A549 (cell line): Measurements from ENCODE around the gene ZEB1. TPM values are rescaled to one million over a fixed set of nuclear protein-coding genes. Genes with fewer than 3 reads are reported as not detected.
"Not testable (repeated sequence)": the region's sequence is repeated elsewhere in the genome, so short reads cannot be mapped to it uniquely, and the experiment has no call there.

Experiments used
- ATAC-seq, 2 experiments: fragments of 200-7000 bp in 1 of 2; fragments of >200 bp in 1 of 2; cut with Nextera tagmentation in 1 of 2; cut with Tn5 transposase in 1 of 2; 3 replicates each; pipeline versions ENCODE4 v1.8.0 to v1.9.1; 2018 to 2020; ENCODE audit warnings: mild to moderate bottlenecking in 1 of 2, moderate library complexity in 1 of 2
- CTCF ChIA-PET: fragments of 300-600 bp; sonication (Branson Sonifier 250); formaldehyde crosslinking; extraction: SDS; loops from one replicate; lab custom pipeline; 2021; ENCODE audit warnings: antibody characterized with exemption, inconsistent platforms; lab: Yijun Ruan, JAX
- POLR2A ChIA-PET: fragments of 350-600 bp; formaldehyde crosslinking; extraction: SDS; loops from one replicate; lab custom pipeline; 2021; ENCODE audit warnings: antibody characterized with exemption, inconsistent platforms; lab: Yijun Ruan, JAX
- DNase-seq, 2 experiments: peaks; one replicate each; pipeline versions ENCODE4 v3.0.0 to v3.0.0-alpha.2; 2011 to 2016; ENCODE audit warnings: low read depth in 1 of 2, low spot score in 1 of 2
- FAIRE-seq: peaks from 2 replicates; lab custom pipeline; 2011; peaks lifted over from hg19 to GRCh38; lab: Jason Lieb, UNC
- H3K27ac ChIP-seq, 2 experiments: fragments of >200 bp; sonication (Bioruptor Twin); formaldehyde crosslinking; 3 replicates each; pipeline ENCODE4 v1.5.1; 2016 to 2017
- H3K4me1 ChIP-seq: fragments of >200 bp; sonication (Bioruptor Twin); formaldehyde crosslinking; 3 replicates; pipeline ENCODE4 v1.6.1; 2016
- H3K4me2 ChIP-seq: fragments of >200 bp; sonication (Bioruptor Twin); formaldehyde crosslinking; 3 replicates; pipeline ENCODE4 v1.6.1; 2016
- H3K4me3 ChIP-seq: fragments of >200 bp; sonication (Bioruptor Twin); formaldehyde crosslinking; 3 replicates; pipeline ENCODE4 v1.5.1; 2016
- H3K9me3 ChIP-seq: fragments of >200 bp; sonication (Bioruptor Twin); formaldehyde crosslinking; 3 replicates; pipeline ENCODE4 v1.6.1; 2016
- BCL3 ChIP-seq: fragments of >200 bp; sonication (Bioruptor Twin); formaldehyde crosslinking; IDR thresholded peaks from 3 replicates; pipeline ENCODE4 v1.6.1; 2016
- CBX2 ChIP-seq: fragments of 200-600 bp; sonication (generic); IDR thresholded peaks from 2 replicates; pipeline ENCODE4 v1.6.1; 2016; ENCODE audit warnings: low read depth, mild to moderate bottlenecking, borderline replicate concordance
- CEBPB ChIP-seq, 2 experiments: fragments of >200 bp in 1 of 2; sonication (Bioruptor Twin) in 1 of 2; formaldehyde crosslinking in 1 of 2; IDR thresholded peaks; 2 replicates each; pipeline ENCODE4 v1.6.1; 2012 to 2016
- CHD2 ChIP-seq: fragments of 150-350 bp; IDR thresholded peaks from 2 replicates; pipeline ENCODE4 v1.6.1; 2014; ENCODE audit warnings: low read length; ENCODE audit not compliant: partially characterized antibody
- EHF ChIP-seq: fragments of 250-450 bp; sonication (Bioruptor Pico); IDR thresholded peaks from 2 replicates; pipeline ENCODE4 v1.5.0; 2020; ENCODE audit warnings: mild to moderate bottlenecking
- EP300 ChIP-seq, 2 experiments: fragments of >200 bp; sonication (Bioruptor Twin); formaldehyde crosslinking; IDR thresholded peaks; 2 replicates in 1 of 2; 3 replicates in 1 of 2; pipeline ENCODE4 v1.6.1; 2016 to 2017
- FOSL2 ChIP-seq, 2 experiments: fragments of 450-650 bp in 1 of 2; fragments of >200 bp in 1 of 2; sonication (Bioruptor Twin) in 1 of 2; formaldehyde crosslinking; IDR thresholded peaks; 2 replicates each; pipeline versions ENCODE4 v1.5.0 to v1.6.1; 2016 to 2020; ENCODE audit warnings: mild to moderate bottlenecking in 1 of 2, moderate library complexity in 1 of 2
- GATA3 ChIP-seq: IDR thresholded peaks from 2 replicates; pipeline ENCODE4 v1.6.1; 2012; ENCODE audit warnings: borderline replicate concordance
- HEYL ChIP-seq: fragments of 250-450 bp; sonication (Bioruptor Pico); IDR thresholded peaks from 2 replicates; pipeline ENCODE4 v1.8.0; 2021; ENCODE audit warnings: mild to moderate bottlenecking, moderate library complexity
- HMGXB4 ChIP-seq: fragments of 250-450 bp; sonication (Bioruptor Pico); IDR thresholded peaks from 2 replicates; pipeline ENCODE4 v1.5.0; 2021; ENCODE audit warnings: mild to moderate bottlenecking, moderate library complexity, borderline replicate concordance
- HOXB5 ChIP-seq: fragments of 250-450 bp; sonication (Bioruptor Pico); IDR thresholded peaks from 2 replicates; pipeline ENCODE4 v1.5.0; 2020; ENCODE audit warnings: mild to moderate bottlenecking, moderate library complexity
- JUN ChIP-seq, 2 experiments: fragments of >200 bp; sonication (Bioruptor Twin); formaldehyde crosslinking; IDR thresholded peaks; 2 replicates in 1 of 2; 3 replicates in 1 of 2; pipeline ENCODE4 v1.6.1; 2016 to 2017
- JUNB ChIP-seq: fragments of >200 bp; sonication (Bioruptor Twin); formaldehyde crosslinking; IDR thresholded peaks from 2 replicates; pipeline ENCODE4 v1.6.1; 2016
- KDM5A ChIP-seq: fragments of 200-600 bp; sonication (generic); IDR thresholded peaks from 2 replicates; pipeline ENCODE4 v1.6.1; 2016; ENCODE audit warnings: antibody characterized with exemption, mild to moderate bottlenecking
- MAFK ChIP-seq: fragments of 450-650 bp; IDR thresholded peaks from 2 replicates; pipeline ENCODE4 v1.6.1; 2014; ENCODE audit not compliant: partially characterized antibody
- MYC ChIP-seq: IDR thresholded peaks from 2 replicates; pipeline ENCODE4 v1.6.1; 2012; ENCODE audit warnings: mild to moderate bottlenecking, inconsistent platforms, low read length, improper control_type of control experiment, borderline replicate concordance
- NFE2L2 ChIP-seq: fragments of 150-350 bp; conservative IDR thresholded peaks from 2 replicates; pipeline ENCODE4 v1.6.1; 2014; ENCODE audit warnings: low read length
- POLR2AphosphoS2 ChIP-seq: conservative IDR thresholded peaks from 2 replicates; pipeline ENCODE4 v1.6.1; 2012; ENCODE audit warnings: low read length, improper control_type of control experiment, inconsistent platforms
- RAD21 ChIP-seq, 2 experiments: fragments of >200 bp in 1 of 2; sonication (Bioruptor Twin) in 1 of 2; formaldehyde crosslinking in 1 of 2; IDR thresholded peaks in 1 of 2; conservative IDR thresholded peaks in 1 of 2; 2 replicates in 1 of 2; 3 replicates in 1 of 2; pipeline ENCODE4 v1.6.1; 2012 to 2018; ENCODE audit warnings: inconsistent platforms in 1 of 2
- RARB ChIP-seq: fragments of 250-450 bp; sonication (Bioruptor Pico); IDR thresholded peaks from 2 replicates; pipeline ENCODE4 v1.8.0; 2021; ENCODE audit warnings: mild to moderate bottlenecking, moderate library complexity
- RCOR1 ChIP-seq: fragments of 150-350 bp; IDR thresholded peaks from 2 replicates; pipeline ENCODE4 v1.6.1; 2014; ENCODE audit warnings: antibody characterized with exemption, low read length, low read depth
- SREBF2 ChIP-seq: fragments of 450-650 bp; IDR thresholded peaks from 2 replicates; pipeline ENCODE4 v1.6.1; 2014; ENCODE audit warnings: mild to moderate bottlenecking, moderate library complexity
- TP53 ChIP-seq: fragments of 250-450 bp; sonication (Bioruptor Pico); IDR thresholded peaks from 2 replicates; pipeline ENCODE4 v1.5.0; 2021; ENCODE audit warnings: mild to moderate bottlenecking, moderate library complexity
- ZSCAN20 ChIP-seq: fragments of 250-450 bp; sonication (Bioruptor Pico); IDR thresholded peaks from 2 replicates; pipeline ENCODE4 v1.8.0; 2022; ENCODE audit warnings: mild to moderate bottlenecking, moderate library complexity
- WGBS: methylation state at CpG from one replicate; pipeline ENCODE4 v1.1.6; 2017; ENCODE audit errors: missing lambda C conversion rate; 5-methylcytosine and 5-hydroxymethylcytosine counted together
- polyA plus RNA-seq, 4 experiments: library from polyadenylated mRNA; depleted of rRNA in 3 of 4; stranded (reverse); fragments of >200 nt; fragmentation: RNase III in 1 of 4; extraction: RNeasy Plus Mini Kit Qiagen cat#74134 plus additional on column Dnase treatment in 1 of 4; gene quantifications; 2 replicates in 3 of 4; 3 replicates in 1 of 4; pipeline ENCODE4 v1.2.3, GENCODE V29; 2011 to 2017

Gene ZEB1
- polyA plus RNA-seq, 2 of the 4 experiments (the other 2 are of a cell fraction): 8.1 to 23.8 TPM

- no peak for DNase-seq
- H3K9me3 ChIP-seq: peaks cover 22% of the 10 kb centered on the region
- WGBS: 78% methylated on average over 2 of the region's 2 CpGs
- no peak overlapping the region for H3K4me2 ChIP-seq
- no peak for TF ChIP-seq MAFK
- no peak for TF ChIP-seq EHF (CRISPR knock-in tag)
- no peak for TF ChIP-seq KDM5A
- no peak for TF ChIP-seq HEYL (CRISPR knock-in tag)
- TF ChIP-seq SREBF2: no peak
- no peak for TF ChIP-seq NFE2L2
- TF ChIP-seq HOXB5: no peak
- no peak for TF ChIP-seq JUNB
- no peak for TF ChIP-seq JUN (IDR thresholded peaks at IDR 0.05)
- TF ChIP-seq MYC: no peak
- no peak for TF ChIP-seq CHD2
- TF ChIP-seq ZSCAN20: no peak
- TF ChIP-seq, all 56 proteins: peak for 0
- no peak overlapping the region for H3K4me3 ChIP-seq
- CTCF ChIA-PET: interaction anchor here (1.4 kb wide), 1 partner anchor 14 kb away, joined by 3 read pairs; no protein-coding TSS in a partner anchor
- no peak for FAIRE-seq
- ATAC-seq: no peak
- POLR2A ChIA-PET: no interaction called here
- H3K4me1 ChIP-seq: no peaks in the 10 kb centered on the region
- H3K27ac ChIP-seq: no peak overlapping the region
Measured at GRCh38 chr10:31554556-31554955, 235.5 kb downstream of the ZEB1 start.

GRCh38 chr10:31557854-31558253, 238.8 kb downstream of the ZEB1 start:
- TF ChIP-seq FOSL2 (IDR thresholded peaks at IDR 0.05) (no peak), FOSL2 (CRISPR knock-in tag; IDR thresholded peaks at IDR 0.05) (no peak), HMGXB4 (no peak), MYC (no peak), CEBPB (IDR thresholded peaks at IDR 0.05) (no peak), CBX2 (no peak), EP300 (IDR thresholded peaks at IDR 0.05) (no peak), POLR2AphosphoS2 (no peak), BCL3 (no peak), TP53 (CRISPR knock-in tag) (no peak), RCOR1 (no peak), JUNB (no peak), GATA3 (no peak), NFE2L2 (no peak), RAD21 (conservative IDR thresholded peaks at IDR 0.05 in 1 of 2, IDR thresholded peaks at IDR 0.05 in 1 of 2) (no peak), RARB (CRISPR knock-in tag) (no peak)
- no peak for DNase-seq
- H3K4me1 ChIP-seq: no peaks in the 10 kb centered on the region
- H3K27ac ChIP-seq: no peak overlapping the region
- ChIA-PET CTCF (no interaction called here), POLR2A (no interaction called here)
- 3% methylated on average over 1 of the region's 1 CpG for WGBS
- peaks cover 26% of the 10 kb centered on the region for H3K9me3 ChIP-seq
- no peak for ATAC-seq
- FAIRE-seq: no peak
- no peak overlapping the region for H3K4me3 ChIP-seq
- no peak overlapping the region for H3K4me2 ChIP-seq

- 42% methylated on average over 3 of the region's 3 CpGs for WGBS
- CTCF ChIA-PET: interaction anchor here (0.9 kb wide), 1 partner anchor 13 kb away, joined by 3 read pairs; no protein-coding TSS in a partner anchor
- H3K4me2 ChIP-seq, H3K27ac ChIP-seq, FAIRE-seq, H3K4me1 ChIP-seq, POLR2A ChIA-PET, H3K9me3 ChIP-seq, ATAC-seq, DNase-seq, H3K4me3 ChIP-seq: not testable (repeated sequence)
Measured at GRCh38 chr10:31568252-31568861, 249.3 kb downstream of the ZEB1 start.
